ENCODE data around the gene HMGXB4. TPM values are rescaled to one million over a fixed set of nuclear protein-coding genes. Genes with fewer than 3 reads are reported as not detected.

The HMGXB4 gene
- total RNA-seq, 1 donor from 2014 or later = 6.8 TPM

DNA sequence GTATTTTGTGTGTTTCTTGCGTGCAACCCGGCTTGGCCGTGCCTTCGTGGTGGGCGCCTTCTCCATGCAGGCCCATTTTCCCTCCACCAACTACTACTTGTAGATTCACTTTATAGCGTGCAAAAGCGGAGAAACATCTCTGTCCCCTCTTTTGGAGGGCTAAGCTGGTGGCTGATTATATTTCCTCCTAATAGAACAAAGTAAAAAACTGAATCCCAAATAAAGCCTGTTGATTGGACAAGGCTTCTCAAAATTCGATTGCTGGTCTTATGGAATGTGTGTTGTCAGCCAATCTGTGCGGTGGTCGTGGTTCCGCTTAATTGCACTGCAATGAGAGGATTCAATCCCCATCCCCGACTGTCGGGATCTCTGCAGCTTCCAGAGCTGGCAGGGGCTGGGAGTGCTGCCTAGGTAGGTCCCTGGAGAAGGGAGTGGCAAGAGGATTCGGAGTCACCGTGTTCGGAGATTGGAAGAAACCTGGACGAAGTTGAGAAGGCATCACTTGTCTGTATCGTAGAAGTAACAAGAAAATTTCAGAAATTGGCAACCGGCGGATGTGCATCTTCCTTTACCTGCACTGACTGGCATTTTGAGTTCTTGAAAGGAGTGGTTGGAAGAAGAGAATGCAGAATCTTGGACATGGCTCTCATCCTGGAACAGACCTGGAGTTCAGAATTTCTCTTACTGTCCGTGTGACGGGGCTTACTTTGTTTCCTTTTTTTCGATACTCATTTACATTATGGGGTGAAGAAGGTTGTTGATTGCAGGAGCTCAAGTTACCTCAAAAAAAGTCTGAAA is 1.1 kb downstream of the HMGXB4 start:
- intact Hi-C loops (cut with DNase I) = loop anchor here (2.0 kb wide), 1 partner anchor 40 kb away; the partner anchor contains the start of gene TOM1
- Histone ChIP-seq H3K36me3 (peaks cover 11% of the 10 kb centered on the region in 2 donors), H3K27me3 (no peaks in the 10 kb centered on the region), H3K27ac (peak overlapping the region; percentile 95 to 96), H3K4me3 (peak overlapping the region; percentile 85 to 93), H3K9me3 (no peaks in the 10 kb centered on the region), H3K4me1 (peaks cover 0 to 8% of the 10 kb centered on the region in 2 donors)
- no peak for DNase-seq (ENCODE audit: low spot score in 2 of 2)
- TF ChIP-seq CTCF (IDR thresholded peaks at IDR 0.05) = no peak

DNA sequence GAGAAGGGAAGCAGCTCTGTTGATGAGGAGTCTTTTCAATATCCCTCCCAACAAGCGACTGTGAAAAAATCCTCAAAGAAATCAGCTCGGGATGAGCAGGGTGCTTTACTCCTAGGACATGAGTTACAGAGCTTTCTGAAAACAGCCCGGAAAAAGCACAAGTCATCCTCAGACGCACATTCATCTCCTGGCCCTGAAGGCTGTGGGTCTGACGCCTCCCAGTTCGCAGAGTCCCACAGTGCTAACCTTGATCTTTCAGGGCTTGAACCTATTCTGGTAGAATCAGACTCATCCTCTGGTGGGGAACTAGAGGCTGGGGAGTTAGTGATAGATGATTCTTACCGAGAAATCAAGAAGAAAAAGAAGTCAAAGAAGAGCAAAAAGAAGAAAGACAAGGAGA is 7.7 kb downstream of the HMGXB4 start:
- no peaks in the 10 kb centered on the region for H3K4me1 ChIP-seq
- no peak for DNase-seq (ENCODE audit: low spot score in 2 of 2)
- no peaks in the 10 kb centered on the region for H3K9me3 ChIP-seq
- TF ChIP-seq CTCF (IDR thresholded peaks at IDR 0.05) = no peak
- no peak overlapping the region for H3K4me3 ChIP-seq
- H3K36me3 ChIP-seq = peaks cover 56 to 75% of the 10 kb centered on the region in 2 donors
- intact Hi-C loops (cut with DNase I) = no loop called here
- H3K27me3 ChIP-seq = no peaks in the 10 kb centered on the region
- H3K27ac ChIP-seq = no peak overlapping the region

DNA sequence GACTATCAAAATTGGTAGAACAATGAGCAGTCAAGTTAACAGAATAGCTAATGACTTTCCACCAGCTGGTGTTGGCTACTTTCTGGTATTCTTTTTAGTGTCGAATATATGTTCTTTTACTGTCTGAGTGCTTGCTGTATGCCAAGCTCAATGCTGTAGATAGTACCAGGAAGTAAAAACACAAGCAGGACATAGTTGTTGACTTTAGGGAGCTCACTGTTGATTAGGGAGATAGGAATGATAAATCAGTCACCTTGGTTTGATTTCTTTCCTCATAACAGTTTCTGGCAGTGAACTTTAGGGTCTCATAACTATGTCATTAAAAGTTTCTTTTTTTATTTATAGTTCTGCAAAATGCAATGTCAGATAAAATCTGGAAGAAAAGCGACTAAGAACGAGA is 9.0 kb downstream of the HMGXB4 start:
- H3K36me3 ChIP-seq = peaks cover 60 to 85% of the 10 kb centered on the region in 2 donors
- no peaks in the 10 kb centered on the region for H3K27me3 ChIP-seq
- intact Hi-C loops (cut with DNase I) = no loop called here
- no peak overlapping the region for H3K27ac ChIP-seq
- DNase-seq (ENCODE audit: low spot score in 2 of 2) = no peak
- H3K4me1 ChIP-seq = no peaks in the 10 kb centered on the region
- H3K4me3 ChIP-seq = no peak overlapping the region
- no peaks in the 10 kb centered on the region for H3K9me3 ChIP-seq
- no peak for TF ChIP-seq CTCF (IDR thresholded peaks at IDR 0.05)

DNA sequence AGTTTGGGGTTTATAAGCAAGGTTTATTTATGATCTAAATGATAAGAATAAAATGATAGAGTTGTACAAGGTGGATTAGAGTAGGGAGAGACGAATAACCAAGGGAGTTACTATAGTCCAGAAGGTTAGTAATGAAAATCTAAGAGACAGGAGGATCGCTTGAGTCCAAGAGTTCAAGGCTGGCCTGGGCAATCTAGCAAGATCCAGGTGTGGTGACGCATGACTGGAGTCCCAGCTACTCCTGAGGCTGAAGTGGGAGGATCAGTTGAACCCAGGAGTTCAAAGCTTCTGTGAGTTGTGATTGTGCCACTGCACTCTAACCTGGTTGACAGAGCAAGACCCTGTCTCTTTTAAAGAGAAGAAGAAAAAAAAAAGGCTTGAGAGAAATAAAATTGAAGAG is 12.3 kb downstream of the HMGXB4 start:
- no peak for DNase-seq (ENCODE audit: low spot score in 2 of 2)

GRCh38 chr22:35274154-35274871 is 17.0 kb downstream of the HMGXB4 start:
- no peak for DNase-seq (ENCODE audit: low spot score in 2 of 2)
- Histone ChIP-seq H3K27ac (no peak overlapping the region), H3K27me3 (no peaks in the 10 kb centered on the region), H3K36me3 (peaks cover 11 to 51% of the 10 kb centered on the region in 2 donors), H3K4me1 (no peaks in the 10 kb centered on the region), H3K9me3 (no peaks in the 10 kb centered on the region), H3K4me3 (no peak overlapping the region)
- no peak for TF ChIP-seq CTCF (IDR thresholded peaks at IDR 0.05)
- intact Hi-C loops (cut with DNase I) = no loop called here

More for the DNA sequence above, 12.3 kb downstream of the HMGXB4 start:
- Histone ChIP-seq H3K27me3 (no peaks in the 10 kb centered on the region), H3K9me3 (no peaks in the 10 kb centered on the region), H3K4me1 (no peaks in the 10 kb centered on the region), H3K36me3 (peaks cover 40 to 86% of the 10 kb centered on the region in 2 donors), H3K4me3 (no peak overlapping the region), H3K27ac (no peak overlapping the region)
- intact Hi-C loops (cut with DNase I) = no loop called here
- no peak for TF ChIP-seq CTCF (IDR thresholded peaks at IDR 0.05)
